HG03575 (cell line): ENCODE data around the gene ZBTB7B.

ENCODE experiments used
- ATAC-seq: cut with Tn5 transposase; IDR thresholded peaks from one replicate; pipeline ENCODE4 v1.9.1; 2021; ENCODE audit not compliant: unreplicated experiment, insufficient number of reproducible peaks, low FRiP score; ENCODE audit errors: extremely low read depth

ZBTB7B gene

DNA sequence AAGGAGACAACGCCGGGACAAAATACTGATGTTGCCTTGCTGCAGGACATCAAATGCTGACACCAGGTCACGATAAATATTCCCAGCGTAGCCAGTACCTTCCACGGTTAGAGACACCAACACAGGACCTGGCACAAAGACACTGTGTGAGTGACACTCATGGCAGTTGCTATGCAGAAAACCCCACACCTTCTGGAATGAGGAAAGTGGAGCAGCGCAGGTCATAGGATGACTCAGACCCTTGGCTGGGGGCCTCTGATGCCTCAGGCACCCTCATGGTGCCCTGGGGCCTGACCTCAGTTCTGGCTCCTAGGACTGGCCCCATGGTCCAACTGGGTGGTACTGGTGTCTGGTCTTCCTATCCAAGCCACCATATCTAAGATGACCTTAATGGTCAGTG is 24.0 kb downstream of the ZBTB7B start:
- ATAC-seq, result no peak

DNA sequence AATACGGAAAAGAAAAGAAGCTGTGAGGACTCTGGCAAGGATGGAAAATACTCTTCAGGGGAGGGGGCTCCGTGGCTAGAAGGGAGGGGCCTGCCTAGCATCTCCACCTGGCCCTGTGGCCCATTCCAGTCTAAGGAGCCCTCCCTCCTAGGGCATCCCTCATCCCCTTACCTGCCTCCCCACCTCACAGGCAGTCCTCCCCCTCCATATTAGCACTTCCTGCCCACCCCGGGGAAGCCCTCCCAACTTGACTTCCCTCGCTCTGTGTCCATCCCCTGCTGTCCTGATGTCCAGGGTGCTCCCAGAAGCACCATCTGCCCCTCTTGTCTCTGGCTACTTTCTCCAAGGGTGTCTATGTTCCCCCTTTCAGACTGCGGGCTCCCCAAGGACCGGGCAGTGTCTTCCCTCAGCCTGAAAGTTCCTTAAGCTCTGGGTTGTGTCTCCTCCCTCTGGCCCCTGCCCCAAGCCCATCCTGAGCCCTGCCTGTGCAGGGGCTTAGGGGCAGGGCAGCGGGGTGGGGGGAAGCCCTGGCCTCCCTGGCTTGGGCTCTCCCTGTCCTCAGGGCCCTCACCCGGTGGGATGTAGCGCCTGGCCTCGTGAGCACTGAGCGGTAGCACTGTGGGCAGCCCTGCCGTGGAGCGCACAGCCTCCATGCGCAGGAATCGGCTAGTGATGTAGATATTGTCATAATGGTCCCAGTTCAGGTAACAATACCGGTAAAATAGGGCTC is 27.1 kb downstream of the ZBTB7B start:
- ATAC-seq, result no peak

DNA sequence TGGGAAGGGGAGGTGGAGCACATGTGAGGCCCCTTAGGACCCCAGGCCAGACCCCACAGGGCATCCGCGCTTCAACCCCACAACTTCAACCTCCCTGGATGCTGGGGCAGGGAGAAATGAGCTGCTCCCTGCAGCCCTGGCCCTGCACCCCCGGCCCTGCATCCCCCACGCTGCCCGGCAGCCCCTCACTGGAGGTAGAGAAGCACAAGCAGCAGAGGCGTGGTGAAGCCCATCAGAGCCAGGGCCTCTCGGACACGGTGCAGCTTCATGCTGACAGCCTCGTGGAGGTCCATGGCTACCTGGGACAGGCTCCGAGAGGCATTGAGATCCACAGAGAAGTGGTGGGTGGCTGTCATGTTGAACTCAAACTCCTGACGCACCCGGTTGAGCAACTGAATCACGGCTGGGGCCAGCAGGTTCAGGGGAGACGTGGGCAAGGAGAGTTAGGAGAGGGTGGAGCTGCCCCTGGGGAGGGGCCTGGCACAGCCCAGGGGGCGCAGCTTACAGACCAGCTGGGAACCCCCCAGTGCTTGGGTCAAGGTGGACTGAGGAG is 27.7 kb downstream of the ZBTB7B start:
- ATAC-seq, result no peak

DNA sequence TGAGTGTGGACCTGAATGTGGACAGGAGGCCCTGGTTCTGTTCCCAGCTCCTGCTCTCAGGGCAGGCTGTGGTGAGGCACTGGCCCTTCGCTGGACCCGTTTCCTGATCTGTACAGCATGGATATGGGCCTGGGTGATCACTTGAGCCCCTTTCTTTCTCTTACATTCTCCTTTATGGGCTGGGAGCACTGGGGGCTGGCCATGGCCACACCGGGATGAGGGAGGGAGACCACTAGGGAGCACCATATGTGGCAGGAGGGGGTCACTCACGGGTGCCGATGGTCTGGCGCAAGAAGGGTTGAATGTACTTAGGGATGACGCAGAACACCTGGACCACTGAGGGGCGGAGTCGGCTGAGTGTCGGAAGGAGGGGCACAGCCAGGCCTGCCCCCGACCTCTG is 28.3 kb downstream of the ZBTB7B start:
- no peak for ATAC-seq

DNA sequence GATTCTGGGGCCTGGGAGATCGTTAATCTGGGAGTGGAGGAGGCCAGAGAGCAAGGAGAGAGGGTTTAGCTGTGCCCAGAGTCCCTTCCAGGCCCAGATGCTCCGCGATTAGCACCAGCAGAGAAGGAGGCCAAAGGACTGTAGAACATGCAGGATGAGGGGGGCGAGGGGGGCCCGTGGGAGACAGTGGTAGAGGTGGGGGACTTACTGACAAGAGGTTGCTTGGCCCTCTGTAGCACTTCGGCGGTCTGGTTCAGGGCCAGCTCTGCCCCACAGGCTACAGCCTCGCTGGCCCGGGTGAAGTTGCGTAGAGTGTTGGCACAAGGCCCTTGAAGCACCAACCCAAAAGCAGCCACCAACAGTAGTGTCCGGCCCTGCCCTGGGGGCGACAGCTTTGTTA is 30.3 kb downstream of the ZBTB7B start:
- no peak for ATAC-seq

DNA sequence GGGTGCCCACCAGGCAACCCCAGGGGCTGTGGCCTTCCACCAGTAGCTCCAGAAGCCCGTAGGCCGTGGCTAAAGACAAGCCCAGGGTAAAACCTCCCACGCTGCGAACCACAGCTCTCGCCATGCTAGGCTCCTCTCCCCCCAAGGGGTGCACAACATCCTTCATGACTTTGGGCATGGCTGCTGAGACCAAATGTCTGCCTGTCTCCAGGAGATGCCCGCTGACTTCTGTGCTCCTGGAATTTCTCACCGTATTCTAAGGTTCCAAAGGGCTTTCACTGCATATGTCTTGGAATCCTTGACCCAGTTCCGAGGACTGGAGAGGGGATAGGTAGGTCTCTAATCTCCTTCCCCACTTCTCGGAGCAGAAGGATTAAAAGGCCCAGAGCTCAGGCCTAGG is 30.9 kb downstream of the ZBTB7B start, which contains the start of the genes DCST1 and DCST2:
Gene DCST1 (plus strand): TSS at position 301 of the 400 bp plus-strand sequence. CDS start 213 bp downstream, outside the sequence.
Gene DCST2 (minus strand): TSS at position 258 of the 400 bp plus-strand sequence. CDS start 80 bp downstream, at position 178.
- no peak for ATAC-seq

DNA sequence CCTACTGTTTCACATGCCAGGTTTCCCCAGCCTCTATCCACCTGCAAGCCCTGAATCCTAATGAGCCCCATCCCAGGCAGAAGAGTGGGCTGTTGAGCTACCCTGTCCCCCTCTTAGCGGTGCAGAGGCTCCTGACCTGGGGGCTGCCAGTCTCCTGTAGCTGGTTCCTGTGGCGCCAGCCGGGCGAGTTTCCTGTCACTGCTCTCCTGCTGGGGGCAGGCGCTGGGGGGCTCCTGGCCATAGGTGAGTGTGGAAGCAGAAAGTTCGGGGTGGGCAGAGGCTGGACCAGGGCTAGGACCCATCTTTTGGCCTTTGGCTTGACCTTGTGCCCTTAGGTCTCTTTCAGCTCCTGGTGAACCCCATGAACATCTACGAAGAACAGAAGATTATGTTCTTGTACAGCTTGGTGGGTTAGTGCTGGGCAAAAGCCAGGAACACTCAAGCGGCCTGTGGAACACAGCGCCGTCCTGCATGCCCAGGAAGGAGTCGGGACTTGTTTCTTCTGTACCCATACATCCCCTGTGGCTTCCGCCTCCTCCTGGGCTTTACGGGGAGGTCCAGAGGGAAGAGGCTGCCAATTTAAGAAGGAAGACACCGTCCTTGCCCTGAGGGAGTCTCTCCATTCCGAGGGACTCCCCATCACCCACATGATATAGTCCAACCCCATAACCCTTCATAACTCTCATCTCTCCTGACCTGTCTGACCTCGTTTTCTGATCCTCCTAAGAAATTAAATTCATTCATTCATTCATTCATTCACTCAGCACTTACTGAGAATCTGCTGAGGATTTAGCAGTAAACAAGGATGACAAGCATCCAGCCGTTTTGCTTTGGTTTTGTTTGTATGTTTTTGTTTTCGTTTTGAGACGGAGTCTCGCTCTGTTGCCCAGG is 32.0 kb downstream of the ZBTB7B start:
- ATAC-seq, result no peak

DNA sequence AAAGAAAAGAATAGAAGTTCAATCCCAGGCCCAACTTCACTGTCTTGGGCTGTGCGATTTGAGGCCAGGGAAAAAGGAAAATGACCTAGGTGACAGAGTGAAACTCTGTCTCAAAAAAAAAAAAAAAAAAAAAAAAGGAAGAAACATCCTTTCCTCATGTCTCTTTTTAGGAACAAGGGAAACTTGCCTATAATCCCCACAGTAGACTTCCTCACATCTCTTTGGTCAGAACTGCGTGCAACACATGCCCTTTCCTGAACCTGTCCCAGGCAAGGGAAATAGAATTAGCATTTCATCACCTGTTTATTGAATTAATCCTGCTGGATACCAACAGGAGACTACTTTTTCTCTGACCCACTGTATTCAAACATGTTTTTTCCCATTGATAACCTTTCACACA is 33.3 kb downstream of the ZBTB7B start:
- ATAC-seq, result no peak

DNA sequence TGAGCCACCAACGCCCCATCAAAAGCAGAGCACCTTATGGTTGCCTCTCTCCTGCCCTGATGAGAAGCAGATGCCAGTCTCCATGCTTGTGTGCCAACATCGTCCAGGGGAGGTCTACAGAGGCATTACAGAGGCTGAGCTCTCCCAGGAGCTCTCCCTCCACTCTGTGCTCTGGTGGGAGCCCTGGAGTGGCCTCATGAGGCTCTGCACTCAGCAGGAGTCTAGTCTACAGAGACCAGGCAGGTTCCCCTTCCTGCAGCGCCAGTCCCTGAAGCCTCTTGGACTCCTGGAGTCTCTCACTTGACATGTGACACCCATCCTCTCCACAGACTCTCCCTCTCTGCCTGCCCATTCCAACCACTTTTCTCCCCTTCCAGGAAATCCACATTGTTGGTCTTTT is 34.4 kb downstream of the ZBTB7B start:
- no peak for ATAC-seq

DNA sequence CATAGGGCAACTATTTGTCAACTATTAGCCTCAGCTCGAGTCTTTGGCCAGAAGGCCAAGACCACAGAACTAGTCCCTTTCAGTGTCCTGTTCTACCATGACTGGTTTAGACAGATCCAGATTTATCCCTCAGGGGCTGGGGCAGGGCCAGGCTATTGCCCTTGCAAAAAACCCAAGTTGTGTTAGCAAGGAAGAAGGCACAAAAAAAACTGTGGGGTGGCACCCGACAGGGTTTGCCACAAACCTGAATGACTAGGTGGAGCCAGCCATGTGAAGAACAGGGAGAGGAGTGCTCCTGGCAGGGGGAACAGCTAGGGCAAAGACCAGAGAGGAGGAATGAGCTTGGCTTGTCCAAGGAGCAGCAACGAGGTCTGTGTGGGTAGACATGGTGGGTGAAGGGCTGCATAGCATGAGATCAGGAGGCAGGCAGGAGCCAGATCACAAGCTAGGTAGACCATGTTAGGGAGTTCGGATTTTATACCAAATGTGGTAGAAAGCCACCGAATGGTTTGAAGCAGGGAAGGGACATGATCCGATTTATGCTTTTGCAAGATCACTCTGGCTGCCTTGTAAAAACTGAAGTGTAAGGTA is 35.3 kb downstream of the ZBTB7B start:
- ATAC-seq, result no peak

DNA sequence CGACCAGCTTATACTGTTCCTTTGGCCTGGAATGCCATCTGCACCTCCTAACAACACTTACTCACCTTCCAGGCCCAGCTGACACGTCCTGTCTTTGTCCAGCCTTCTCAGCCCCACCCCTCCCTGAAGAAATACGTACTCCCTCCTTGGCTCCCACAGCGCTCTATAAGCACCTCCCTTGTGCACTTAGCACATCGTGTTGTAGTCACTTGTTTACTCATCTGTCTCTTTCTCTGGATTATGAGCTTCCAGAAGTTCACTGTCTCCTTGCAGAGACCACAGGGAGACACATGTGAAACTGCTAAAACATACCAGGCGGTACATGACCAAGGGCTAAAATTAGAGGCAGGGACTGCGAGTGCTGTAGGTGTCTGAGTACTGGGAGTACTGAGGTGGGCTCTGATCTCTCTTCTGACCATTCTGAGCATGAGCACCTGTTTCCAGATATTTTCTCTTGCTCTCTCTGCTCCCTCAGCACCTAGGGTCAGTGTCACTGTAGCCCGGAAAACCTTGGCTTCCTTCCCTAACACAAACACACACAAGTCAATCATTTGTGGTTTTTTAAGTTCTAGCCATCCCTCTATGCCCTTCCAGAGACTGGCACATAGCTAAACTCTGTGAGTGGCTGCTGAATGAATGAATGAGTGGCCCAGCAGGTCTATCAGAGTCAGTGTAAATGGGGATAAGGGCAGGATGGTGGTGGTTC is 36.2 kb downstream of the ZBTB7B start:
- no peak for ATAC-seq

DNA sequence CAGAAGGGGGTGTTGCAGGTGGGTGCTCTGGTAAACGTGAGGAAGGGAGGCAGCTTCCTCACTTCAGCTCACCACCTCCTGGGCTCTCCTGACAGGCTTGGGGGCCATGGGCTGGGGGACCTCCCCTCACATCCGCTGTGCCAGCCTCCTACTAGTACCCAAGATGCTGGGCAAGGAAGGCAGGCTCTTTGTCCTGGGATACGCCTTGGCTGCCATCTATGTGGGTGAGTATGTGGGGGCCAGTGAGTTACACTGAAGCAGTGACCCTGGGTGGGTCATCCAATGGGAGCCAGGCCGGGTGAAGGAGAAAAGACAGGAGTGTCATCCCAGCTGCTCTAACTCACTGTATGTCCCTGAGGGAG is 36.7 kb downstream of the ZBTB7B start:
- no peak for ATAC-seq

DNA sequence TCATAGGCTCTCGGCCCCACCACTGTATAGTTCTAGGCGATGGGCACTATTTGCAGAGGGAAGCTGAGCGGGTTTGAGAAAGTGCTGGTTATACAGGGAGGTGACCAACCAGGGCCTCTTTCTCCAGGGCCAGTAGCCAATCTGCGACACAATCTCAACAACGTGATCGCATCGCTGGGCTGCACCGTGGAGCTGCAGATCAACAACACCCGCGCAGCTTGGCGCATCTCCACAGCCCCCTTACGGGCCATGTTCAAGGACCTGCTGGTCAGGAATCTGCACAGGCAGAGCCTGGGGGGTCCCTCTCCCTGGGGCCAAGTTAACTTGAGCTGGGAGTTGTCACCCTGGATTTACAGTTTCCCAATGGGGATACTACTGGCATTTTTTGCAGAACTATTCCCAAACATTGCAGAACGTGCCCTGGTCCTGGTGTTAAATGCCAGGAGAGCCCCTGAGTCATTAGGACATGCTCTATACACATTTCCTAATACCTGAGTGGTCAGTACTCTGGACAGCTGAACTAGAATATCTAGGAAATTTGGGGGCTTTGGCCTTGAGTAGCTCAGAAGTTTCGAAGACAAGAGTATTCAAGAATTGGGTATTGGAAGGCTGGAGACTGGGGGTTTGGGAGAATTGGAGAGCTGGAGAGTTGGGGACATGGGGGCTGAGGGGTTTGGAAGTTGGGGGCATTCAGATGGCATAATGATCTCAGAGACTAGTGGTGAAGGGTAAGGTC is 37.9 kb downstream of the ZBTB7B start:
- ATAC-seq, result no peak

DNA sequence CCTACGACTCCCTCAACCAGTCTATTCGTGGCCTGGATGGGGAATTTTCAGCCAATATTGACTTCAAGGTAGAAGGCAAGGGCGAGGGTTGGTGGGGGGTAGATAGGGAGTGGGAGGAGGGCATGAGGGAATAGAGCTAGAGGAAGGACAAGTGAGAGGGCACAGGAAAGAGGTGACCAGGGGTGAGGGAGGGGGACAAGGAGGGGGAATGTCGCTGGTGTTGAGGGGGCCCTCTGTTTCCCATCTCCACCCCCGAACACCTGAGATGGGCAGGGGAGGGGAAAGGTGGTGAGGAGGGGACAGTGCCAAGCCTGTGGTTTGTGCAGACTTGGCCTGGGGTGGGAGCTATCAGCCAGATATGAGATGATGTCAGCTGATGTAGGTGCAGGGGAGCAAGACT is 40.2 kb downstream of the ZBTB7B start:
- no peak for ATAC-seq

DNA sequence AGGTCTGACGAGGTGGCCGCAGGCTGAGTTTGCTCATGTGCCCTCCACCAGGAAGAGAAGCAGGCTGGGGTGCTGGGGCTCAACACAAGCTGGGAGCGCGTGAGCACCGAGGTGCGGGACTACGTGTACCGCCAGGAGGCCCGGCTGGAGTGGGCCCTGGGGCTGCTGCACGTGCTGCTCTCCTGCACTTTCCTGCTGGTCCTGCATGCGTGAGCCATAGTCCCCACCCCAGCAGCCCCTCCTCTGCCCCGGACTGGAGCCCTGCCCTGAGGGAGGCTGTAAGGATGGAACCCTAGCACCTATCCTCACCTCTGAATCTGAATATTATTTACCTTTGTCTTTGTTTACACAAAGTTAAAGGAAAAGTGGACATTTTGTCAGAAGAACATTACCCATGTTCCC is 40.7 kb downstream of the ZBTB7B start:
- ATAC-seq, result no peak

DNA sequence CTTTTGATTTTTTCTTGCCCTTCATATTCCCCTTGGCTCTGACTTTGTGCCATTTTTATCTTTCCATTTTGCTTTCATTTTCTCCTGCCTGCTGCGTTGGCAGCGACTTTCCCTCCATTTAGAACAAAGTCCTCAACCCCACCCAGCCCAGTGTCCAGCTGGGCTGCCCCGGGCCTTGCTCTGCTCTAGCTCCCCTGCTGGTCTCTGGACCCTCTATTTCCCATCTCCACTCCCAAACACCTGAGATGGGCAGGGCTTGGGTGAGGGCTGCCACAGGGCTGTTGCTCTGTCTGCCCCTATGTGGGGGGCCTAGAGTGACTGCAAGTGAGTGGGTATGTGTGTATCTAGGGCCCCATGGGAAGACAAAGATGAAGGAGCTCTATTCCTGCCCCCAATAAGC is 41.2 kb downstream of the ZBTB7B start:
- no peak for ATAC-seq

DNA sequence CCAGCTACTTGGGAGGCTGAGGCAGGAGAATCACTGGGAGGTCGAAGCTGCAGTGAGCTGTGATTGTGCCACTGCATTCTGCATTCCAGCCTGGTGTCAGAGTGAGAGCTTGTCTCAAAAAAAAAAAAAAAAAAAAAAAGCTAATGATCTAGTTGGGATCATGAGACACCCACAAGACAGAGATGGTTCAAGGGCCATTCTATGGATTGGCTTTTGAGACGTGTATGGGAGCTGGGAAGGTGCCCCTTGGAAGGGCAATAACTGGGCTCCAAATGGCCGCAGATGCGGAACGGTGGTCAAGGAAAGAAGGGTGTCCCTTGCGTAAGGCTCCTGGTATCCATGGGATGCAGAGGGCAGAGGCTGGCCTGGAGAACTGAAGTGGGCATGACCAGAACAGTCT is 41.8 kb downstream of the ZBTB7B start:
- ATAC-seq, result no peak
